Astrocyte (in vitro differentiated cells and primary cell): ENCODE results near the gene C1QTNF3.
"Not testable (repeated sequence)": the region's sequence is repeated elsewhere in the genome, so short reads cannot be mapped to it uniquely, and the experiment has no call there.

Experiments used
- EZH2 ChIP-seq: IDR thresholded peaks from 2 replicates; pipeline ENCODE4 v1.6.1; 2012; ENCODE audit warnings: mild to moderate bottlenecking, low read length, inconsistent platforms; ENCODE audit not compliant: insufficient read depth
- TF ChIP-seq, protein P1 (sequence below): IDR thresholded peaks from 2 replicates; pipeline ENCODE4 v1.5.1; 2011; ENCODE audit warnings: low read depth, mild to moderate bottlenecking, inconsistent platforms, low read length, moderate library complexity; ENCODE audit not compliant: insufficient read depth

- TF ChIP-seq, protein P1, sequence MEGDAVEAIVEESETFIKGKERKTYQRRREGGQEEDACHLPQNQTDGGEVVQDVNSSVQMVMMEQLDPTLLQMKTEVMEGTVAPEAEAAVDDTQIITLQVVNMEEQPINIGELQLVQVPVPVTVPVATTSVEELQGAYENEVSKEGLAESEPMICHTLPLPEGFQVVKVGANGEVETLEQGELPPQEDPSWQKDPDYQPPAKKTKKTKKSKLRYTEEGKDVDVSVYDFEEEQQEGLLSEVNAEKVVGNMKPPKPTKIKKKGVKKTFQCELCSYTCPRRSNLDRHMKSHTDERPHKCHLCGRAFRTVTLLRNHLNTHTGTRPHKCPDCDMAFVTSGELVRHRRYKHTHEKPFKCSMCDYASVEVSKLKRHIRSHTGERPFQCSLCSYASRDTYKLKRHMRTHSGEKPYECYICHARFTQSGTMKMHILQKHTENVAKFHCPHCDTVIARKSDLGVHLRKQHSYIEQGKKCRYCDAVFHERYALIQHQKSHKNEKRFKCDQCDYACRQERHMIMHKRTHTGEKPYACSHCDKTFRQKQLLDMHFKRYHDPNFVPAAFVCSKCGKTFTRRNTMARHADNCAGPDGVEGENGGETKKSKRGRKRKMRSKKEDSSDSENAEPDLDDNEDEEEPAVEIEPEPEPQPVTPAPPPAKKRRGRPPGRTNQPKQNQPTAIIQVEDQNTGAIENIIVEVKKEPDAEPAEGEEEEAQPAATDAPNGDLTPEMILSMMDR, result not testable (repeated sequence)
- TF ChIP-seq EZH2, result not testable (repeated sequence)
Observed at GRCh38 chr5:34087728-34088127, 44.7 kb upstream of the C1QTNF3 start.
